Endothelial cell of umbilical vein (primary cell): ENCODE measurements around the gene LPP.

ENCODE experiments used
- CTCF ChIP-seq, 2 donors: IDR thresholded peaks; 1 replicate in 1 of 2; 2 replicates in 1 of 2; pipeline ENCODE4 v1.5.1; 2011; ENCODE audit warnings: low read length in 2 of 2, mild to moderate bottlenecking in 2 of 2, moderate library complexity in 2 of 2, control low read depth in 1 of 2, inconsistent platforms in 1 of 2, low read depth in 1 of 2; ENCODE audit not compliant: insufficient read depth in 1 of 2; ENCODE audit errors: extremely low read depth in 1 of 2
- EZH2 ChIP-seq: IDR thresholded peaks from 2 replicates; pipeline ENCODE4 v1.6.1; 2012; ENCODE audit warnings: borderline replicate concordance, low read depth, mild to moderate bottlenecking, moderate library complexity, low read length, inconsistent platforms; ENCODE audit not compliant: severe bottlenecking
- FOS ChIP-seq: IDR thresholded peaks from 2 replicates; pipeline ENCODE4 v1.6.1; 2011; ENCODE audit warnings: mild to moderate bottlenecking, low read length, moderate library complexity, borderline replicate concordance; ENCODE audit not compliant: insufficient read depth
- GATA2 ChIP-seq: IDR thresholded peaks from 2 replicates; pipeline ENCODE4 v1.7.0; 2011; ENCODE audit warnings: low read depth, mild to moderate bottlenecking, moderate library complexity, mixed read lengths, low read length; ENCODE audit not compliant: insufficient read length, insufficient read depth
- POLR2A ChIP-seq: IDR thresholded peaks from 2 replicates; pipeline ENCODE4 v1.6.1; 2012; ENCODE audit warnings: low read depth, mild to moderate bottlenecking, control low read depth, low read length
- POLR2AphosphoS5 ChIP-seq: IDR thresholded peaks from 2 replicates; pipeline ENCODE4 v1.6.1; 2012; ENCODE audit warnings: low read depth, mild to moderate bottlenecking, control low read depth, low read length, moderate library complexity; ENCODE audit not compliant: insufficient read depth
- TF ChIP-seq, protein P1 (sequence below): IDR thresholded peaks from 2 replicates; pipeline ENCODE4 v1.6.1; 2011; ENCODE audit not compliant: insufficient read depth, insufficient read length

DNA sequence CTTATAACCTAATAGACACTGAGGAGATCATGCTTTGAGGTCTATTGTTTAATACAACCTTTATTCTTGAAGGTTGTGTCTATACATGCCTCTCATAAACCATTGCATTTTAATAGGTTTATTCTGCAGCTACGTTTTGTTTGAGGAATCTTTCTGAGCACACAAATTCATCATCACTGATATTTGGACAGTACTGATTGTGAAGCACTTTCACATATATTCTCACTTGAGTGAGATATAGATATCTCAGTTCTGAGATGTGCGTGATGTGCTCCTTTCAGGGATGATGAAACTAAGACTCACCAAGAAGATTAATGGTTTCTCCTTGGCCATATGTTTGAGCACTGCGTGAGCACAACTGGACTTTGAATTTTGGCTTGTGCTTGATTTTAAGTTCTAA lies 374.4 kb downstream of the LPP start:
- TF ChIP-seq CTCF (IDR thresholded peaks at IDR 0.05; ENCODE audit: extremely low read depth in 1 of 2, insufficient read depth in 1 of 2, low read depth in 1 of 2, low read length in 2 of 2) (no peak), EZH2 (no peak), POLR2AphosphoS5 (no peak), POLR2A (no peak), FOS (no peak), GATA2 (no peak)
- TF ChIP-seq, protein P1, sequence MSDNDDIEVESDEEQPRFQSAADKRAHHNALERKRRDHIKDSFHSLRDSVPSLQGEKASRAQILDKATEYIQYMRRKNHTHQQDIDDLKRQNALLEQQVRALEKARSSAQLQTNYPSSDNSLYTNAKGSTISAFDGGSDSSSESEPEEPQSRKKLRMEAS, result no peak
